GM18870 (cell line): ENCODE measurements around the gene DCAF12.

ENCODE experiments used
- ATAC-seq: cut with Tn5 transposase; IDR thresholded peaks from one replicate; pipeline ENCODE4 v1.9.1; 2021; ENCODE audit warnings: moderate library complexity; ENCODE audit not compliant: unreplicated experiment

Gene DCAF12

GRCh38 chr9:34127035-34127948 lies 794 bp upstream of the DCAF12 start:
- no peak for ATAC-seq

GRCh38 chr9:34125681-34126206 lies 754 bp downstream of the DCAF12 start:
- no peak for ATAC-seq

GRCh38 chr9:34124926-34125325 lies 1.6 kb downstream of the DCAF12 start:
- no peak for ATAC-seq

GRCh38 chr9:34124099-34124498 lies 2.4 kb downstream of the DCAF12 start:
- no peak for ATAC-seq

- no peak for ATAC-seq
Measured at GRCh38 chr9:34123682-34124081, 2.8 kb downstream of the DCAF12 start.

GRCh38 chr9:34121996-34122395 lies 4.5 kb downstream of the DCAF12 start:
- ATAC-seq: no peak

GRCh38 chr9:34119713-34120112 lies 6.8 kb downstream of the DCAF12 start:
- ATAC-seq: no peak

- ATAC-seq: no peak
Measured at GRCh38 chr9:34114436-34114835, 12.1 kb downstream of the DCAF12 start.

GRCh38 chr9:34106110-34106509 lies 20.4 kb downstream of the DCAF12 start:
- ATAC-seq: no peak

- ATAC-seq: no peak
Measured at GRCh38 chr9:34102796-34103195, 23.7 kb downstream of the DCAF12 start.

GRCh38 chr9:34098307-34098706 lies 28.2 kb downstream of the DCAF12 start:
- peak; percentile 52 for ATAC-seq

GRCh38 chr9:34097865-34098264 lies 28.6 kb downstream of the DCAF12 start:
- ATAC-seq: peak; percentile 75

GRCh38 chr9:34096751-34097150 lies 29.7 kb downstream of the DCAF12 start:
- ATAC-seq: no peak

- ATAC-seq: no peak
Measured at GRCh38 chr9:34093578-34093977, 32.9 kb downstream of the DCAF12 start.

GRCh38 chr9:34089311-34089710 lies 37.2 kb downstream of the DCAF12 start:
- no peak for ATAC-seq

GRCh38 chr9:34087370-34087769 lies 39.1 kb downstream of the DCAF12 start:
- no peak for ATAC-seq

- ATAC-seq: no peak
Measured at GRCh38 chr9:34086864-34087263, 39.6 kb downstream of the DCAF12 start.

GRCh38 chr9:34085581-34086500 lies 40.7 kb downstream of the DCAF12 start:
- ATAC-seq: no peak

- no peak for ATAC-seq
Measured at GRCh38 chr9:34084562-34084961, 41.9 kb downstream of the DCAF12 start.

- ATAC-seq: no peak
Measured at GRCh38 chr9:34079181-34079580, 47.3 kb downstream of the DCAF12 start.

GRCh38 chr9:34072868-34073590 lies 53.5 kb downstream of the DCAF12 start:
- no peak for ATAC-seq
